GM19468 (cell line): ENCODE data around the gene P2RX4.
"Not testable (repeated sequence)": the region's sequence is repeated elsewhere in the genome, so short reads cannot be mapped to it uniquely, and the experiment has no call there.

ENCODE experiments used
- ATAC-seq: cut with Tn5 transposase; IDR thresholded peaks from one replicate; pipeline ENCODE4 v1.9.1; 2021; ENCODE audit warnings: mild to moderate bottlenecking, moderate library complexity, moderate number of reproducible peaks; ENCODE audit not compliant: unreplicated experiment; ENCODE audit errors: extremely low read depth

The P2RX4 gene

GRCh38 chr12:121264135-121264534, 54.2 kb downstream of the P2RX4 start:
- ATAC-seq: no peak

- no peak for ATAC-seq
Measured at GRCh38 chr12:121264951-121265515, 55.1 kb downstream of the P2RX4 start.

GRCh38 chr12:121267822-121268221, 57.9 kb downstream of the P2RX4 start:
- ATAC-seq: no peak

- no peak for ATAC-seq
Measured at GRCh38 chr12:121273364-121273896, 63.5 kb downstream of the P2RX4 start.

GRCh38 chr12:121274036-121274763, 64.3 kb downstream of the P2RX4 start:
- no peak for ATAC-seq

- no peak for ATAC-seq
Measured at GRCh38 chr12:121277374-121277759, 67.4 kb downstream of the P2RX4 start.

GRCh38 chr12:121278169-121279070, 68.5 kb downstream of the P2RX4 start:
- ATAC-seq: no peak

GRCh38 chr12:121279071-121279375, 69.1 kb downstream of the P2RX4 start:
- ATAC-seq: no peak

- no peak for ATAC-seq
Measured at GRCh38 chr12:121279507-121279915, 69.6 kb downstream of the P2RX4 start.

- ATAC-seq: not testable (repeated sequence)
Measured at GRCh38 chr12:121280531-121280930, 70.6 kb downstream of the P2RX4 start.

- ATAC-seq: not testable (repeated sequence)
Measured at GRCh38 chr12:121281116-121281515, 71.2 kb downstream of the P2RX4 start.

- no peak for ATAC-seq
Measured at GRCh38 chr12:121282072-121282742, 72.3 kb downstream of the P2RX4 start.

GRCh38 chr12:121282910-121283309, 73.0 kb downstream of the P2RX4 start:
- not testable (repeated sequence) for ATAC-seq

- no peak for ATAC-seq
Measured at GRCh38 chr12:121283388-121283787, 73.5 kb downstream of the P2RX4 start.
